ENCODE results near the gene SDK1.
A peak's percentile ranks its signal among the peaks of the same experiment; 100 is the strongest.

SDK1 gene

DNA sequence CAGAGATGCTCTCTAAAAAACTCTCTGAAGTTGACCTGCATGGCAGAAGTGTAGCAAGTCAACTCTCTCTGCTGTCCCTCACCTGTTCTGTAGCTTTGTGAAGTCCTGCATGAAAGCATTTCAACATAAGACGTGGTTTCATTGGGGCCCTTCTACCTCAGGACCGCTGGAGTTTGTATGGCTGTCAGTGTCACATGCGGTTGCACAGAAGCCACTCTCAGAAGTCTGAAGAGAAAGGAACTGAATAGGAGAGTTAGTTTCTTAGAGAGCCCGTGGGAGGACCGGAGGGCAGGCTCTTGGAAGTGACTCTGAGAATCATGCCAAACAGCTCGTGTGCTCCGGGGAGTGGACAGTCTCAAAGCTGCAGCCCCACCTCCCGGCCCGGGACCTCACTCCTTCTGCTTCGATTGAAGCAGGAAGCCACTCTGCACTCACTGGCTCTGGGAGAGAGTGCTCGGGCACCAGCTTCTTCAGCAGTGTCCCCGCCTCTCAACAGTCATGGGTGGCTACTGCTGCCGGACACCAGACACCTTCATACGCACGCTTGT lies 486.7 kb downstream of the SDK1 start:
- no peak overlapping the region for H3K4me3 ChIP-seq (ENCODE audit: low read length)
- no peak for DNase-seq (ENCODE audit: low read depth)
- TF ChIP-seq, protein P1, sequence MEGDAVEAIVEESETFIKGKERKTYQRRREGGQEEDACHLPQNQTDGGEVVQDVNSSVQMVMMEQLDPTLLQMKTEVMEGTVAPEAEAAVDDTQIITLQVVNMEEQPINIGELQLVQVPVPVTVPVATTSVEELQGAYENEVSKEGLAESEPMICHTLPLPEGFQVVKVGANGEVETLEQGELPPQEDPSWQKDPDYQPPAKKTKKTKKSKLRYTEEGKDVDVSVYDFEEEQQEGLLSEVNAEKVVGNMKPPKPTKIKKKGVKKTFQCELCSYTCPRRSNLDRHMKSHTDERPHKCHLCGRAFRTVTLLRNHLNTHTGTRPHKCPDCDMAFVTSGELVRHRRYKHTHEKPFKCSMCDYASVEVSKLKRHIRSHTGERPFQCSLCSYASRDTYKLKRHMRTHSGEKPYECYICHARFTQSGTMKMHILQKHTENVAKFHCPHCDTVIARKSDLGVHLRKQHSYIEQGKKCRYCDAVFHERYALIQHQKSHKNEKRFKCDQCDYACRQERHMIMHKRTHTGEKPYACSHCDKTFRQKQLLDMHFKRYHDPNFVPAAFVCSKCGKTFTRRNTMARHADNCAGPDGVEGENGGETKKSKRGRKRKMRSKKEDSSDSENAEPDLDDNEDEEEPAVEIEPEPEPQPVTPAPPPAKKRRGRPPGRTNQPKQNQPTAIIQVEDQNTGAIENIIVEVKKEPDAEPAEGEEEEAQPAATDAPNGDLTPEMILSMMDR (IDR thresholded peaks at IDR 0.05; ENCODE audit: insufficient read depth, low read depth, low read length, missing control alignments): no peak

DNA sequence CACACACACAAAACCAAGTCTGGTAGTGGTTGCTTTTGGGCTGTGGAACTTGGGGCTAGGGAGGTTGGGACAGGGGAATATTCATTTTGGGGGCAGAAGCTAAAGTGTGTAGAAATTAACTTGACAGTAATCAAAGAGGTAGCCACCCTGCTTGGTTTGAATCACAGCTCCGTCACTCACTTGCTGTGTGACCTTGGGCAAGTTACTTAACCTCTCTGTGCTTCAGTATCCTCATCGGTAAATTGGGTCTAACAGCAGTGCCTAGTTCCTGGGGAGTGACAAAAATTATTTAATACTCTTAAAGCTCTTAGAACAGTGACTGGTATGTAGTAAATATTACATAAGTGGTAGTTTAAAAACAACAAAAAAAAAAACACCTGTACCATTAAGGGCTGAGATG lies 489.8 kb downstream of the SDK1 start:
- DNase-seq (ENCODE audit: low read depth): no peak
- H3K4me3 ChIP-seq (ENCODE audit: low read length): no peak overlapping the region
- TF ChIP-seq, protein P1 (IDR thresholded peaks at IDR 0.05; ENCODE audit: insufficient read depth, low read depth, low read length, missing control alignments): no peak

DNA sequence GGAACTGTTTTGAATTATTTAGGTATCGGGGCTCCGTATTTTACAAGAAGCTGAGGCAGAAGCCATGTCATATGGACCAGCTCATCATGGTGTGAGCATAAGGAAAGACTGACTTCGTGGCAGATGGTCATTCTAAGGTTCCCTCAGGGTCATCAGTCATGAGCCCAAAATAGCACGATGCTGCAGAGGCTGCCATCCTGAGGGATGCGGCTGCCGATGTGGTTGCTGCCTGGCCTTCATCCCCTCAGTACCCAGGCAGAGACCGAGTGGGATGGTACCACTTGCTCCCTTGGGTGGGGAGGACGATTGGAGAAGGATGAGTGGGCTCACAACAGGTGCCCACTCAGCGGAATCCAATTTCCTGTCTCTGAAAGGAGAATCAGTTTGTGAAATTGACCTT lies 490.3 kb downstream of the SDK1 start:
- DNase-seq (ENCODE audit: low read depth): no peak
- no peak overlapping the region for H3K4me3 ChIP-seq (ENCODE audit: low read length)
- TF ChIP-seq, protein P1 (IDR thresholded peaks at IDR 0.05; ENCODE audit: insufficient read depth, low read depth, low read length, missing control alignments): no peak

DNA sequence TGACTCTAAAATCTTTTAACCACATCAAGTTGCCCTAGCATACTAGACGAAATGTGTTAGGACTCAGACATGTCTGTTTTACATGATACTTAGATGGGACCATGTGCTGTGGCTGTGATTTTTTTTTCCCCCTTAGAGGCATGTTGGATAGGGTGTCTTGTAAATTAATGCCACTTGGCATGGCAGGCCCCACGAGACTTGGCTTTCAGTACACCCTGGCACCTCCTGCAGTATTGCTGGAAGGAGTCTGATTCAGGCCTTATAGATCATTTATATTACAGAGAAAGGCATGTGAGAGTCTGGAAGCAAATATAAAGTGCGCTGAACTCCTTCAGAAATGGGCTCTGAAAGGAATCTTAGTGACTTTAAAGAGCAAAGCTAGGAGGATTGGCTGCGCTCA lies 494.1 kb downstream of the SDK1 start:
- no peak overlapping the region for H3K4me3 ChIP-seq (ENCODE audit: low read length)
- DNase-seq (ENCODE audit: low read depth): no peak
- TF ChIP-seq, protein P1 (IDR thresholded peaks at IDR 0.05; ENCODE audit: insufficient read depth, low read depth, low read length, missing control alignments): no peak

DNA sequence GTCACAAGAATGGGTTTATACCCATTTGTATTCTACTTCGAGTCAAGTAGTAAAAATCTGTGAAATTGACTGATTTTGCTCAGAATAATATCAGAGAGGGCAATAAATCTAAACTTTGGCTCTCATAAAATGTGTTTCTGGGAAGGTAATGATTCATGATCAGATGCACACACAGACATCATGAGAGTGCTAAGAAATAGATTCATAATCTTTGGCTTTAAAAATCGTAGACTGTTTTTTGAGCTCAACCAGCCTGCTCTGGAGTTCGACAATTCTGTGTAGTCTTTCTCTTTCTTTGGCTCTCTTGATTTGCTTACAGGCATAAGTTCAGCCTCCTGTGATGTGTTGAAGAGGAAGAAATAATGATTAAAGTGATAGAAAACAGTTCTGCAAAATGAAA lies 494.7 kb downstream of the SDK1 start:
- TF ChIP-seq, protein P1 (IDR thresholded peaks at IDR 0.05; ENCODE audit: insufficient read depth, low read depth, low read length, missing control alignments): no peak
- no peak overlapping the region for H3K4me3 ChIP-seq (ENCODE audit: low read length)
- DNase-seq (ENCODE audit: low read depth): no peak

DNA sequence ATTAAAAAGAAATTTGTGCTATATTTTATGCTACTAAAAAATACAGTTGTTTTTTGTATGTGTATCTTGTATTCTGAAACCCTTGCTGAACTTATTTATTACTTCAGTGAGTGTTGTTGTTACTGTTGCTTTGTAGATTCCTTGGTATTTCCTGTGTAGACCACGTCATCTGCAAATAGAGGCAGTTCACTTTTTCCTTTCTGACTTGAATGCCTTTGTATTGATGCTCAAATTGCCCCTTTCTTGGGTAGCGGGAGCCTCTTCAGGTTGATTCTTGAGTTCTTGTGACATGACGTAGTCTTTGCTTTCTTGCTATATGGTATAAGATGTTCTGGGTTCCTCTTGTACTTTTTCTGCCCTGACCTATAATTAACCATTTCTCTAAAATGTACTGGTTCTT lies 504.1 kb downstream of the SDK1 start:
- TF ChIP-seq, protein P1 (IDR thresholded peaks at IDR 0.05; ENCODE audit: insufficient read depth, low read depth, low read length, missing control alignments): no peak
- peak; percentile 1 for DNase-seq (ENCODE audit: low read depth)
- H3K4me3 ChIP-seq (ENCODE audit: low read length): no peak overlapping the region

DNA sequence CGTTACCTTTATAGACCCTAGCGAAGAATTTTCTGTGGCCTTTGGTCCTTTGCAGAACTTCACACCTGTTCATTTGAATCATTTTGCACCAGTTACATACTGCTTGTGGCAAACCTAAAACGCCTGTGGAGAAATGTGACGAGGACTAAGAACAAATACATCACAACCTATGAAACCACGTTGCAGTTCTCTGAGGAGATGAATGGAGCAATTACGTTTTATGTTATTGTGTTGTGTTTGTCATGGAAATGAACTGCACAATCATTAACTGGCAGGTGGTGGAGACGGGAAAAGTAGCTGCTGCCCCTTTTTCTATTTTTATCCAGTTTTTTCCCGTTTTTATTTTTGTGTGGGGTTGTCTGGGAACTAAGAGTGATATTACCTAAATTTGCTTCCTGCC lies 505.5 kb downstream of the SDK1 start:
- DNase-seq (ENCODE audit: low read depth): no peak
- TF ChIP-seq, protein P1 (IDR thresholded peaks at IDR 0.05; ENCODE audit: insufficient read depth, low read depth, low read length, missing control alignments): no peak
- H3K4me3 ChIP-seq (ENCODE audit: low read length): no peak overlapping the region
